ENCODE results near the gene HTR1E.
"Not testable (repeated sequence)": the region's sequence is repeated elsewhere in the genome, so short reads cannot be mapped to it uniquely, and the experiment has no call there.

The HTR1E gene

DNA sequence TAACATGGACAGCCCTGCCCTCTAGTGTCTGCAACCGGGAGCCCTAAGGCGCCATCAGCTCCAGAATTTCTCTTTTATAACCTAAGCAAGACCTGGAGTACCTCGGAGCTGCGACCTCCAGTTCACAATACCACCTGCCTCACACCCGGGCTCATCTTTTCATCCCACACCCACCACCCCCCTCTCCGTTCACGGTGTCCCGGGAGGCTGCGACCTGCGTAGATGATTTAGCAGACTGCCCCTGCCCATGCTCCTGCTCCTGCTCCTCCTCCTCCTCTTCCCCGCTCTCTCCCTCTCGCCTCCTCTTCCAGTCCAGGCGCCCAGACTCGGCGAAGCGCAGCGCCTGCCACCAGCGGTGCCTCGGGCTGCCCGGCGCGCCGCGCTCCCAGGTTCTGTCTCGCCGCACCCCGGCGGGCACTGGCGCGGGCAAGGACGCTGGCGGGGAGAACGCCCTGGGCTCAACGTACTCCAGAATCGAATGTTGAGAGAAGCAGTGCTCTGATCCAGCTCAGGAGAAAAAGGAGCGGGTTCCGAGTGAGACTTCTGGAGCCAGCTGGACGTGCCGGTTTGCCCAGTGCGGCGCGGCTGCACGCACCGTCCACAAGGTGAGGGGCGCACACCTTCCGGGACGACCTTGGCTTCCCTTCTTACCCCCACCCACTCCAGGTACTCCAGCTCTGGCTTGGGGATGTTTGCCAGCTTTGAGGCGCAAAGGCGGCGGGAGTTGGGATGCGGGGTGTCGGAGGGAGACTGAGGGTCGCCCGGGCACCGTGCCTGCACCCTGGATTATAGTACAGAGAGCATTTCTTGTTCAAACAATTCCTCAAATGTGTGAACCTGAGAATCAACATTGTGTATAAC lies at the start of gene HTR1E:
HTR1E (plus strand) TSS at position 310 of the 861 bp plus-strand sequence. CDS start 77,807 bp downstream, outside the sequence.
- no peak for TF ChIP-seq ZFP3 (CRISPR knock-in tag; IDR thresholded peaks at IDR 0.05)
- no peak for TF ChIP-seq ARNTL (CRISPR knock-in tag; IDR thresholded peaks at IDR 0.05; ENCODE audit: borderline replicate concordance, low read depth)
- no peak for TF ChIP-seq OSR1 (CRISPR knock-in tag; IDR thresholded peaks at IDR 0.05)
- no peak for TF ChIP-seq ZFP30 (CRISPR knock-in tag; IDR thresholded peaks at IDR 0.05)
- TF ChIP-seq, protein P1, sequence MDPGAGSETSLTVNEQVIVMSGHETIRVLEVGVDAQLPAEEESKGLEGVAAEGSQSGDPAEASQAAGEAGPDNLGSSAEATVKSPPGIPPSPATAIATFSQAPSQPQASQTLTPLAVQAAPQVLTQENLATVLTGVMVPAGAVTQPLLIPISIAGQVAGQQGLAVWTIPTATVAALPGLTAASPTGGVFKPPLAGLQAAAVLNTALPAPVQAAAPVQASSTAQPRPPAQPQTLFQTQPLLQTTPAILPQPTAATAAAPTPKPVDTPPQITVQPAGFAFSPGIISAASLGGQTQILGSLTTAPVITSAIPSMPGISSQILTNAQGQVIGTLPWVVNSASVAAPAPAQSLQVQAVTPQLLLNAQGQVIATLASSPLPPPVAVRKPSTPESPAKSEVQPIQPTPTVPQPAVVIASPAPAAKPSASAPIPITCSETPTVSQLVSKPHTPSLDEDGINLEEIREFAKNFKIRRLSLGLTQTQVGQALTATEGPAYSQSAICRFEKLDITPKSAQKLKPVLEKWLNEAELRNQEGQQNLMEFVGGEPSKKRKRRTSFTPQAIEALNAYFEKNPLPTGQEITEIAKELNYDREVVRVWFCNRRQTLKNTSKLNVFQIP (CRISPR knock-in tag; IDR thresholded peaks at IDR 0.05; ENCODE audit: borderline replicate concordance, low read depth) = no peak
- no peak for TF ChIP-seq ESRRG (CRISPR knock-in tag; IDR thresholded peaks at IDR 0.05)
- TF ChIP-seq PPARA (CRISPR knock-in tag; IDR thresholded peaks at IDR 0.05; ENCODE audit: borderline replicate concordance) = no peak
- TF ChIP-seq GLIS3 (CRISPR knock-in tag; IDR thresholded peaks at IDR 0.05) = no peak
- no peak for TF ChIP-seq ZNF565 (CRISPR knock-in tag; conservative IDR thresholded peaks at IDR 0.05; ENCODE audit: low read depth)
- no peak for TF ChIP-seq ZNF70 (CRISPR knock-in tag; IDR thresholded peaks at IDR 0.05)
- TF ChIP-seq ZNF8 (CRISPR knock-in tag; IDR thresholded peaks at IDR 0.05) = no peak
- TF ChIP-seq, protein P2, sequence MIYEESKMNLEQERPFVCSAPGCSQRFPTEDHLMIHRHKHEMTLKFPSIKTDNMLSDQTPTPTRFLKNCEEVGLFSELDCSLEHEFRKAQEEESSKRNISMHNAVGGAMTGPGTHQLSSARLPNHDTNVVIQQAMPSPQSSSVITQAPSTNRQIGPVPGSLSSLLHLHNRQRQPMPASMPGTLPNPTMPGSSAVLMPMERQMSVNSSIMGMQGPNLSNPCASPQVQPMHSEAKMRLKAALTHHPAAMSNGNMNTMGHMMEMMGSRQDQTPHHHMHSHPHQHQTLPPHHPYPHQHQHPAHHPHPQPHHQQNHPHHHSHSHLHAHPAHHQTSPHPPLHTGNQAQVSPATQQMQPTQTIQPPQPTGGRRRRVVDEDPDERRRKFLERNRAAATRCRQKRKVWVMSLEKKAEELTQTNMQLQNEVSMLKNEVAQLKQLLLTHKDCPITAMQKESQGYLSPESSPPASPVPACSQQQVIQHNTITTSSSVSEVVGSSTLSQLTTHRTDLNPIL (CRISPR knock-in tag; IDR thresholded peaks at IDR 0.05; ENCODE audit: low read depth) = no peak
- no peak for TF ChIP-seq SNAI2 (CRISPR knock-in tag; IDR thresholded peaks at IDR 0.05)
- no peak for TF ChIP-seq TOX (CRISPR knock-in tag; IDR thresholded peaks at IDR 0.05; ENCODE audit: borderline replicate concordance)
- no peak for TF ChIP-seq PATZ1 (CRISPR knock-in tag; IDR thresholded peaks at IDR 0.05; ENCODE audit: borderline replicate concordance)
- no peak for TF ChIP-seq TCF4 (CRISPR knock-in tag; IDR thresholded peaks at IDR 0.05; ENCODE audit: borderline replicate concordance)
- no peak for TF ChIP-seq CSDC2 (CRISPR knock-in tag; IDR thresholded peaks at IDR 0.05)
- peak; percentile 92 for ATAC-seq

- no peak for TF ChIP-seq PATZ1 (CRISPR knock-in tag; IDR thresholded peaks at IDR 0.05; ENCODE audit: borderline replicate concordance)
- TF ChIP-seq ZNF70 (CRISPR knock-in tag; IDR thresholded peaks at IDR 0.05) = no peak
- TF ChIP-seq PPARA (CRISPR knock-in tag; IDR thresholded peaks at IDR 0.05; ENCODE audit: borderline replicate concordance) = no peak
These were observed 49.0 kb upstream of the HTR1E start for GRCh38 chr6:86888301-86888700.

GRCh38 chr6:86897265-86897664 lies 40.1 kb upstream of the HTR1E start:
- ATAC-seq = not testable (repeated sequence)

More at GRCh38 chr6:86888301-86888700, 49.0 kb upstream of the HTR1E start:
- ATAC-seq = no peak

GRCh38 chr6:86913795-86914194 lies 23.5 kb upstream of the HTR1E start:
- ATAC-seq = no peak
- TF ChIP-seq CSDC2 (CRISPR knock-in tag; IDR thresholded peaks at IDR 0.05) = no peak
- no peak for TF ChIP-seq ZFP30 (CRISPR knock-in tag; IDR thresholded peaks at IDR 0.05)
- TF ChIP-seq OSR1 (CRISPR knock-in tag; IDR thresholded peaks at IDR 0.05) = no peak
- TF ChIP-seq, protein P1 (CRISPR knock-in tag; IDR thresholded peaks at IDR 0.05; ENCODE audit: borderline replicate concordance, low read depth) = no peak
- TF ChIP-seq ZNF8 (CRISPR knock-in tag; IDR thresholded peaks at IDR 0.05) = no peak
- no peak for TF ChIP-seq ZC3H10 (CRISPR knock-in tag; IDR thresholded peaks at IDR 0.05)
- TF ChIP-seq TSHZ2 (CRISPR knock-in tag; IDR thresholded peaks at IDR 0.05) = no peak
- no peak for TF ChIP-seq TCF4 (CRISPR knock-in tag; IDR thresholded peaks at IDR 0.05; ENCODE audit: borderline replicate concordance)
- TF ChIP-seq GLIS3 (CRISPR knock-in tag; IDR thresholded peaks at IDR 0.05) = no peak
- TF ChIP-seq ZNF70 (CRISPR knock-in tag; IDR thresholded peaks at IDR 0.05) = no peak
- TF ChIP-seq PATZ1 (CRISPR knock-in tag; IDR thresholded peaks at IDR 0.05; ENCODE audit: borderline replicate concordance) = no peak

All from SK-N-SH treated with all-trans-retinoic acid at 6 μM for 48 hours (cell line).